NCI-H345 treated with DMSO at 0.1 percent for 48 hours (cell line): ENCODE results near the gene DDRGK1.
"Not testable (repeated sequence)": the region's sequence is repeated elsewhere in the genome, so short reads cannot be mapped to it uniquely, and the experiment has no call there.

Source experiments
- DNase-seq: peaks from one replicate; lab custom pipeline; 2025; ENCODE audit not compliant: unreplicated experiment; lab: John Stamatoyannopoulos, UW

DDRGK1 gene

DNA sequence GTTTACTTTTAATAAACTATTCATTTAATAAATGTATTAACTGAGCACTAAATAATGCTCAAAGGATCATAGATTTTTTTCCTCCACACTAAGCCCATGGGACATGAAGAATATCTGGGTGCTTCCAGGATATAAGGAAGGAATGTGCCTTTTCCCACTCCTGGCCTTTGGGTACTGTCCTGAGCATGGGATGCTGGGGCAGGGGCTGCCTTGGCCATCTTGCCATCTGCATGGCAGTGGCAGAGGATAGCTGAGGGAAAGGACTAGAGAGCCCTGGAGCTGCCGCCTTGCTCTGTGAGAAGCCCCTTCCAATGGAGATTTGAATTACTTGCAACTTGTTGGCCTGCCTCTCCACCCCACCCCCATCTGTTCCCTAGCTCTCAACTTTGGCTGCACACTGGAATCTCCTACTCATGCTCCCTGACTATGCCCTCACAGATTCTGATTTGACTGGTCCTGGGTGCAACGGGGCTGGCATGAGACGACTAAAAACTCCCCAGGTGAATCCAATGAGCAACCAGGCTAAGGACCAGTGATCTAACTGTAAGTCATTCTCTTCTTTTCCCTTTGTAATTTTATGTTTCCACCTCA is 15.6 kb downstream of the DDRGK1 start:
- DNase-seq: no peak

DNA sequence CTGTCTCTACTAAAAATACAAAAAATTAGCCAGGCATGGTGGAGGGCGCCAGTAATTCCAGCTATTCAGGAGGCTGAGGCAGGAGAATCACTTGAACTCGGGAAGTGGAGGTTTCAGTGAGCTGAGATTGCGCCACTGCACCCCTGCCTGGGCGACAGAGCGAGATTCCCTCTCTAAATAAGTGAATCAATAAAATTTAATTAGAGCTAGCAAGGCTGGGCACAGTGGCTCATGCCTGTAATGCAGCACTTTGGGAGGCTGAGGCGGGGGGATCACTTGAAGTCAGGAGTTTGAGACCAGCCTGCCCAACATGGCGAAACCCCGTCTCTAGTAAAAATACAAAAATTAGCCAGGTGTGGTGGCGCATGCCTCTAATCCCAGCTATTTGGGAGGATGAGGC is 16.6 kb downstream of the DDRGK1 start:
- DNase-seq: not testable (repeated sequence)

GRCh38 chr20:3183896-3184612 is 20.4 kb downstream of the DDRGK1 start:
- DNase-seq: peak; percentile 43

DNA sequence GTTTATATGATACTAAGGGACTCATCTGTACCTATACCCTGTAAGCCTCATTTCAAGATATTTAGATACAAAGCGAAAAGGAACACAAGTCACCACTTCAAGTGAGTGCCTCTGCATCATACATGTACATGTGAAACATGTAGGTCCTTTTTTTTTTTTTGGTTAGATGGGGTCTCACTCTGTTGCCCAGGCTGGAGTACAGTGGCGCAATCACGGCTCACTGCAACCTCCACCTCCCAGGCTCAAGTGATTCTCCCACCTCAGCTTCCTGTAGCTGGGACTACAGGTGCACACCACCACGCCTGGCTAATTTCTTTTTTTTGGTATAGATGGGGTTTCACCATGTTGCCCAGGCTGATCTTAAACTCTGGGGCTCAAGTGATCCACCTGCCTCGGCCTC is 22.1 kb downstream of the DDRGK1 start:
- not testable (repeated sequence) for DNase-seq

- no peak for DNase-seq
These were observed 23.2 kb downstream of the DDRGK1 start for GRCh38 chr20:3181270-3181669.

- no peak for DNase-seq
These were observed 24.2 kb downstream of the DDRGK1 start for GRCh38 chr20:3180319-3180718.

GRCh38 chr20:3177746-3178485 is 26.6 kb downstream of the DDRGK1 start:
- no peak for DNase-seq

DNA sequence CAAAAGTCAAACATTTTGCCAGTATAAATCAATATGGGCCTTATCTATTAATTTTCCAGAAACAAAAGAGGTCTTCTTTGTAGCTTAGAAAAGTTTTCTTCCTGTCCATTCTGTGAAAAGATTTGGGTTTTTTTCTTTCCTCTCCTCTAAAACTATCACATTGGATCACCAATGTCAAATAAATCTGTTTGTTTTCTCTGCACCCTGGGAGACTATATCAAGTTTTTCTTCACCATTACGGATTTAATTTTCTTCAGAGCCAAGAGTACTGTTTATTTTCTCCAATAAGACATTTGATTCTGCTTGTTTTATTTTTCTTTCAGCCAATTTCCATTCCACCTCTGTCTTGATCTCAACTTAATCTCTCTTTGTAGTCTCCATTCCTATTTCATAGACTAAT is 29.2 kb downstream of the DDRGK1 start:
- no peak for DNase-seq

DNA sequence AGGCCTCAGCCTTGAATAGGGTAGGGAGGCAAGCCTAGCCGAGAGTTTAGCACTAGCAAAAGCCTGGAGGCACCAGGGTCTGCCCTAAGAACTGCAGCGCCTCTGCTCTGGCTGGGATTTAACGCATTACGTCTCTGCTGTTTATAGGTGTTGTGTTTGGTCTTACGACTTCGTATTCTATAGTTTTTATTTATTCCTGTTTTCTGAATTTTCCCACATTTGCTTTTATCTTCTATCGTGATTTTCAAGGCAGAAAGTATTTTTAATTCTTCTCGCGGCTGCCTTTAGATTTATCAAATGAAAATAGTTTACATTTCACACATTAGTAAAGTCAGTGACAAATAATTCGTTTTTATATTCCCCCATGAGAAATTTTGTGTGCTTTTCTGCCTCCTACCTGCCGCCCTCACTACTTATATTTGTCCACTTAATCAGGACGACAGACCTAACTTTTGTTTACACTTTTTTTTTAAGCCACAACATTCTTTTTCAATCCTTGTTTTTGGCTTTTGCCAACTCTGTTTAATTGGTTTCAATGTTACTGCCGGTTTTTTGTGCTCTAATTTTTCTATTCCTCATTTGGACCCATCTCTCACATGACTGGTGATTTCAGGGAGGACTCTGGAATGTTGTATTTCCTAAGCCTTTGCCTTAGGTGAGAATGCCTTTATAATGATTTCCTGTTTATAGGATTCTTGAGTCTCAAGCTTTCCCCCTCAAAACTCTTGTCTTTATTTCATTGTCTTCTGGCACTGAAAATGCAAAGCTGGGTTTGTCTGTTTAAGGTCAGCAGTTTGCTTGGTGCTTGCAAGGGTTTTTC is 29.8 kb downstream of the DDRGK1 start:
- peak; percentile 32 for DNase-seq

GRCh38 chr20:3173610-3174441 is 30.7 kb downstream of the DDRGK1 start:
- peak; percentile 90 for DNase-seq

DNA sequence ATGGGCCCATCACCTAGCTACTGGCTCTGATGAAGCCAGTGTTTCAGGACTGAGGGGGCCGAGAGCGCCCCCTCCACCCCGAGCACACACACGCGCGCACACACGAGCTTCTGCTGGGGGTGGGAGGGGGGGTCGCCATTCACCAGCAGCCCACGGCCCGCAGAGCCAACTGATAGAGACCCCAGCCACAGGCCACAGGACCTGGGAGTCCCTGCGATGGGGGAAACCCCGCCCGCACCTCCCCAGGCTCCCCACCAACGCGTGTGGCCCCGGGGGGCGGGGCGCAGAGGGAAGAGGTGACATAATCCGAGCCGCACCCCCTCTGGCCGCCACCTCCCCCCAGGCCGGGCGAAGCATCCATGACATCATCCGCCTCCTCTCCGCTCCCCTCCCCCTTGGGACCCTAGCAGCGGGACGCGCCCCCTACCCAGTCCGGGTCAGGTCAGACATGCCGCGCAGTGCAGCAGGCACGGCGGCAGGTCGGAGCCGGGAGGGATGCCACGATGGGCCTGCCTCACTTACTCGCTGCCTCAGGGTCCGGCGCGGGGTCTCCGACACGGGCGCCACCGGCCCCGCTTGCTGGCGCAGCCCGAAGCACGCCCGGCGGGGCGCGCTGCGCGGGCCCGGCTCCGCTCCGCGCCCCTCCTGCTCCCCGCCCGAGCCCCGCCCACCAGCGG is 31.4 kb downstream of the DDRGK1 start, which contains the start of gene LZTS3:
Gene LZTS3 (minus strand): TSS at position 617 of the 677 bp plus-strand sequence. CDS start 6,386 bp downstream, outside the sequence.
- peak; percentile 55 for DNase-seq

- no peak for DNase-seq
These were observed 32.2 kb downstream of the DDRGK1 start for GRCh38 chr20:3172126-3172932.

- no peak for DNase-seq
These were observed 32.9 kb downstream of the DDRGK1 start for GRCh38 chr20:3171391-3172125.

DNA sequence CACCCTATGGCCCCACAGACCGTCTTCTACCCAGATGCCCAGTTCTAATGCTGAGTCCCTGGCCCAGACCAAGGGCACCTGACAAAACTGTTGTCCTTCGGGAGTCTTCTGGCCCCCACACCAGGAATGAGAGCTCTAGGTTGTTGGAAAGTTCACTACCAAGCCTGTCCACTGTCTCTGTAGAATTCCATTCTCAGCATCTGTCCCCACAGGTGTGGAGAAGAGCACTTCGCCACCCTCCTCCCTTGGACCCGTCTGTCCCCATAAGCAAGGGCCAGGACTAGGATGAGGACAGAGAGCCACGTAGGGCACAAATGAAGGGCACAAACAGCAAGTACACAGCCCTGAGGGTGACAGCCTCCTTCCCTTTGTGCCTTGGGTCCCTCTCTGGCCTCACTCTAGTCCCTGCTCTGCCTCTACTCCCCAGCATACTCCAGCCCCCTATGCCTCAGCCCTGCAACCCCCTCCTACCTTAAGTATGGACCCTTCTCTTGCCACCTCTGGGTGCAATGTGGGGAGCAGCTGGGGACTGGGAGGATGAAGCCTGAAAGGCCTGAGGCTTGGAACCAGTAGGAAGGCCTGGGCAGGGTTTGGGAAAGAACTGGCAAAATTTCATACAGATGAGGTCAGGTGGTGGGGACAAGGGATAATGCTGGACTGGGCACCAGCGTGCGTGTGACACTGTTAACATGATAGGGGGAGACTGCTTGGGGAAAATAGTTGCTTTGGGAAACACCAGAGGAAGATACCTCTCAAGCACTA is 35.5 kb downstream of the DDRGK1 start:
- no peak for DNase-seq

GRCh38 chr20:3168079-3168828 is 36.2 kb downstream of the DDRGK1 start:
- DNase-seq: no peak

- no peak for DNase-seq
These were observed 36.8 kb downstream of the DDRGK1 start for GRCh38 chr20:3167738-3168078.

- DNase-seq: no peak
These were observed 37.6 kb downstream of the DDRGK1 start for GRCh38 chr20:3166913-3167342.
